DMS 273 (cell line): Measurements from ENCODE around the gene SCPEP1.

Source experiments
- DNase-seq: peaks from one replicate; lab custom pipeline; 2025; ENCODE audit not compliant: unreplicated experiment; lab: John Stamatoyannopoulos, UW

SCPEP1 gene

GRCh38 chr17:56994009-56994792, 16.3 kb downstream of the SCPEP1 start:
- no peak for DNase-seq

- no peak for DNase-seq
Measured at GRCh38 chr17:56995766-56996165, 17.8 kb downstream of the SCPEP1 start.

- no peak for DNase-seq
Measured at GRCh38 chr17:56997313-56997712, 19.4 kb downstream of the SCPEP1 start.

GRCh38 chr17:57001541-57001940, 23.6 kb downstream of the SCPEP1 start:
- DNase-seq = peak; percentile 20

- peak; percentile 27 for DNase-seq
Measured at GRCh38 chr17:57002904-57003303, 25.0 kb downstream of the SCPEP1 start.

GRCh38 chr17:57004944-57005579, 27.1 kb downstream of the SCPEP1 start:
- DNase-seq = peak; percentile 31

GRCh38 chr17:57006040-57006439, 28.1 kb downstream of the SCPEP1 start:
- DNase-seq = no peak

- DNase-seq = no peak
Measured at GRCh38 chr17:57008958-57009357, 31.0 kb downstream of the SCPEP1 start.

- DNase-seq = peak; percentile 79
Measured at GRCh38 chr17:57009737-57010445, 32.0 kb downstream of the SCPEP1 start.

GRCh38 chr17:57010487-57010886, 32.6 kb downstream of the SCPEP1 start:
- DNase-seq = no peak

- no peak for DNase-seq
Measured at GRCh38 chr17:57011491-57012015, 33.6 kb downstream of the SCPEP1 start.

GRCh38 chr17:57016071-57016763, 38.3 kb downstream of the SCPEP1 start:
- no peak for DNase-seq

GRCh38 chr17:57016764-57017116, 38.8 kb downstream of the SCPEP1 start:
- no peak for DNase-seq

GRCh38 chr17:57017625-57018024, 39.7 kb downstream of the SCPEP1 start:
- DNase-seq = no peak

GRCh38 chr17:57020208-57020607, 42.3 kb downstream of the SCPEP1 start:
- DNase-seq = no peak

- DNase-seq = no peak
Measured at GRCh38 chr17:57021226-57021940, 43.5 kb downstream of the SCPEP1 start.

- no peak for DNase-seq
Measured at GRCh38 chr17:57025876-57026275, 47.9 kb downstream of the SCPEP1 start.

- DNase-seq = no peak
Measured at GRCh38 chr17:57027852-57028251, 49.9 kb downstream of the SCPEP1 start.

GRCh38 chr17:57032343-57032742, 54.4 kb downstream of the SCPEP1 start:
- DNase-seq = no peak

- DNase-seq = no peak
Measured at GRCh38 chr17:57033296-57033695, 55.4 kb downstream of the SCPEP1 start.
